Hair follicular keratinocyte (primary cell): ENCODE measurements around the gene SIAH1. TPM values are rescaled to one million over a fixed set of nuclear protein-coding genes. Genes with fewer than 3 reads are reported as not detected.

Source experiments
- total RNA-seq: library from RNA; depleted of rRNA; stranded (reverse); fragments of >200 nt; gene quantifications from 2 replicates; pipeline ENCODE4 v1.2.3, GENCODE V29; 2015

SIAH1 gene
- total RNA-seq = 13.4 and 18.4 TPM in 2 replicates

GRCh38 chr16:48385253-48386150, at the start of gene SIAH1:
Gene SIAH1 (minus strand): TSS chr16:48385413. CDS start chr16:48362428, 22,985 bp downstream.

Other genes starting within 250 kb of the SIAH1 start
- not detected in 2 replicates for gene ABCC12, start 229.4 kb downstream of the SIAH1 start, total RNA-seq
- 30.2 and 35.7 TPM in 2 replicates for gene LONP2, start 141.1 kb downstream of the SIAH1 start, total RNA-seq
- gene ABCC11, start 137.9 kb downstream of the SIAH1 start, total RNA-seq = 0.04 and 0.08 TPM in 2 replicates
- 17.2 and 23.6 TPM in 2 replicates for gene N4BP1, start 224.8 kb upstream of the SIAH1 start, total RNA-seq